A549 (cell line): ENCODE results near the gene SLC24A3.

Experiments used
- CBX8 ChIP-seq: fragments of 200-600 bp; sonication (generic); IDR thresholded peaks from 2 replicates; pipeline ENCODE4 v1.6.1; 2016
- CTCF ChIP-seq: fragments of >200 bp; sonication (Bioruptor Twin); formaldehyde crosslinking; IDR thresholded peaks from 3 replicates; pipeline ENCODE4 v1.5.1; 2016
- FOSL2 ChIP-seq, 2 experiments: fragments of 450-650 bp in 1 of 2; fragments of >200 bp in 1 of 2; sonication (Bioruptor Twin) in 1 of 2; formaldehyde crosslinking; IDR thresholded peaks; 2 replicates each; pipeline versions ENCODE4 v1.5.0 to v1.6.1; 2016 to 2020; ENCODE audit warnings: mild to moderate bottlenecking in 1 of 2, moderate library complexity in 1 of 2
- FOXS1 ChIP-seq: fragments of 250-450 bp; sonication (Bioruptor Pico); IDR thresholded peaks from 2 replicates; pipeline ENCODE4 v1.5.0; 2020; ENCODE audit warnings: mild to moderate bottlenecking, moderate library complexity
- POLR2A ChIP-seq: IDR thresholded peaks from 2 replicates; pipeline ENCODE4 v1.6.1; 2012; ENCODE audit warnings: mild to moderate bottlenecking, low read length
- RFX5 ChIP-seq: fragments of 450-650 bp; IDR thresholded peaks from 2 replicates; pipeline ENCODE4 v1.7.1; 2014; ENCODE audit warnings: antibody characterized with exemption, mild to moderate bottlenecking, moderate library complexity
- USF2 ChIP-seq: fragments of 450-650 bp; IDR thresholded peaks from 2 replicates; pipeline ENCODE4 v1.6.1; 2014; ENCODE audit warnings: antibody characterized with exemption
- TF ChIP-seq, protein P1 (sequence below): IDR thresholded peaks from 2 replicates; pipeline ENCODE4 v1.6.1; 2012
- TF ChIP-seq, protein P2 (sequence below): fragments of 200-600 bp; sonication (generic); IDR thresholded peaks from 2 replicates; pipeline ENCODE4 v1.6.1; 2016; ENCODE audit warnings: antibody characterized with exemption, mild to moderate bottlenecking, moderate library complexity

DNA sequence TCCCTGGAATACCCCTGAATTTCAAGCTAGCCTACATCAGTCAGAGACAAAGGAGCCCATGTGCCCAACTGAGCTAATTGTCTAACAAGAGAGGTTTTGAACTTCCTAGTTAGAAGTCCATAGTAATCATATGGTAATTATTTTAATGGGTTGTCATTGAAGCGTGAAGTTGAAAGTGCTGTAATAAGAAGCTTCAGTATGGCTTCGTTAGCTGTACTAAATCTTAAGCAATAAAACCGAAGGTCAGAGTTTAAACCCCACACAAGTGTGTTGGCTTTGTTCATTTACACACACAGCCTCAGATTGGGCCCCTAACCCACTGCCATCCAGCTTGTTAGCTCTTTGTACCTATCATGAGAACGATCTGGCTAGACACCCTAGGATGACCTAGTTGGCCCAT, 350.0 kb downstream of the SLC24A3 start:
- TF ChIP-seq RFX5 (no peak), CBX8 (no peak), FOXS1 (CRISPR knock-in tag) (no peak), CTCF (no peak), POLR2A (no peak), FOSL2 (IDR thresholded peaks at IDR 0.05) (no peak), FOSL2 (CRISPR knock-in tag; IDR thresholded peaks at IDR 0.05) (no peak), USF2 (no peak)
- TF ChIP-seq, protein P1, sequence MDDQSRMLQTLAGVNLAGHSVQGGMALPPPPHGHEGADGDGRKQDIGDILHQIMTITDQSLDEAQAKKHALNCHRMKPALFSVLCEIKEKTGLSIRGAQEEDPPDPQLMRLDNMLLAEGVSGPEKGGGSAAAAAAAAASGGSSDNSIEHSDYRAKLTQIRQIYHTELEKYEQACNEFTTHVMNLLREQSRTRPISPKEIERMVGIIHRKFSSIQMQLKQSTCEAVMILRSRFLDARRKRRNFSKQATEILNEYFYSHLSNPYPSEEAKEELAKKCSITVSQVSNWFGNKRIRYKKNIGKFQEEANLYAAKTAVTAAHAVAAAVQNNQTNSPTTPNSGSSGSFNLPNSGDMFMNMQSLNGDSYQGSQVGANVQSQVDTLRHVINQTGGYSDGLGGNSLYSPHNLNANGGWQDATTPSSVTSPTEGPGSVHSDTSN, result no peak
- TF ChIP-seq, protein P2, sequence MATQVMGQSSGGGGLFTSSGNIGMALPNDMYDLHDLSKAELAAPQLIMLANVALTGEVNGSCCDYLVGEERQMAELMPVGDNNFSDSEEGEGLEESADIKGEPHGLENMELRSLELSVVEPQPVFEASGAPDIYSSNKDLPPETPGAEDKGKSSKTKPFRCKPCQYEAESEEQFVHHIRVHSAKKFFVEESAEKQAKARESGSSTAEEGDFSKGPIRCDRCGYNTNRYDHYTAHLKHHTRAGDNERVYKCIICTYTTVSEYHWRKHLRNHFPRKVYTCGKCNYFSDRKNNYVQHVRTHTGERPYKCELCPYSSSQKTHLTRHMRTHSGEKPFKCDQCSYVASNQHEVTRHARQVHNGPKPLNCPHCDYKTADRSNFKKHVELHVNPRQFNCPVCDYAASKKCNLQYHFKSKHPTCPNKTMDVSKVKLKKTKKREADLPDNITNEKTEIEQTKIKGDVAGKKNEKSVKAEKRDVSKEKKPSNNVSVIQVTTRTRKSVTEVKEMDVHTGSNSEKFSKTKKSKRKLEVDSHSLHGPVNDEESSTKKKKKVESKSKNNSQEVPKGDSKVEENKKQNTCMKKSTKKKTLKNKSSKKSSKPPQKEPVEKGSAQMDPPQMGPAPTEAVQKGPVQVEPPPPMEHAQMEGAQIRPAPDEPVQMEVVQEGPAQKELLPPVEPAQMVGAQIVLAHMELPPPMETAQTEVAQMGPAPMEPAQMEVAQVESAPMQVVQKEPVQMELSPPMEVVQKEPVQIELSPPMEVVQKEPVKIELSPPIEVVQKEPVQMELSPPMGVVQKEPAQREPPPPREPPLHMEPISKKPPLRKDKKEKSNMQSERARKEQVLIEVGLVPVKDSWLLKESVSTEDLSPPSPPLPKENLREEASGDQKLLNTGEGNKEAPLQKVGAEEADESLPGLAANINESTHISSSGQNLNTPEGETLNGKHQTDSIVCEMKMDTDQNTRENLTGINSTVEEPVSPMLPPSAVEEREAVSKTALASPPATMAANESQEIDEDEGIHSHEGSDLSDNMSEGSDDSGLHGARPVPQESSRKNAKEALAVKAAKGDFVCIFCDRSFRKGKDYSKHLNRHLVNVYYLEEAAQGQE, result no peak
